HepG2 (cell line): Measurements from ENCODE around the gene DOCK3. TPM values are rescaled to one million over a fixed set of nuclear protein-coding genes. Genes with fewer than 3 reads are reported as not detected.

Source experiments
- ATAC-seq: fragments of 200-7000 bp; cut with Tn5 transposase; 3 replicates; pipeline ENCODE4 v1.9.1; 2020; ENCODE audit warnings: mild to moderate bottlenecking, moderate library complexity
- BruUV-seq: library from RNA; stranded (reverse); fragments of 400-500 nt; replicated peaks from 2 replicates; lab custom pipeline; 2021; lab: Mats Ljungman, UMichigan
- CTCF ChIA-PET: fragments of 300-600 bp; formaldehyde crosslinking; extraction: SDS; loops from one replicate; lab custom pipeline; 2021; ENCODE audit warnings: low total read pairs, inconsistent platforms, low intra/inter-chr PET ratio; lab: Yijun Ruan, JAX
- POLR2A ChIA-PET: fragments of 350-600 bp; sonication (Branson Sonifier 250); formaldehyde crosslinking; loops from one replicate; lab custom pipeline; 2020; ENCODE audit warnings: antibody characterized with exemption, inconsistent platforms; lab: Yijun Ruan, JAX
- DNase-seq: peaks from one replicate; pipeline ENCODE4 v3.0.0-alpha.2; 2015; ENCODE audit warnings: low spot score
- FAIRE-seq: peaks from 3 replicates; lab custom pipeline; 2011; peaks lifted over from hg19 to GRCh38; lab: Jason Lieb, UNC
- H2AFZ ChIP-seq: one replicate; pipeline ENCODE4 v1.6.1; 2011; ENCODE audit warnings: low read length, inconsistent platforms
- H3K27ac ChIP-seq: fragments of 300-600 bp; 3 replicates; pipeline ENCODE4 v1.8.0; 2011; ENCODE audit warnings: mixed run types, mild to moderate bottlenecking, mixed read lengths, low read length, inconsistent platforms; ENCODE audit not compliant: insufficient read depth; ENCODE audit errors: extremely low read length
- H3K27me3 ChIP-seq, 2 experiments: fragments of 200-600 bp in 1 of 2; 2 replicates in 1 of 2; 3 replicates in 1 of 2; pipeline versions ENCODE4 v1.6.0 to v1.8.0; 2011; ENCODE audit warnings: low read length in 2 of 2, mild to moderate bottlenecking in 2 of 2, moderate library complexity in 2 of 2, inconsistent platforms in 1 of 2; ENCODE audit not compliant: insufficient read depth in 2 of 2, control insufficient read depth in 1 of 2
- H3K36me3 ChIP-seq, 2 experiments: fragments of 200-600 bp in 1 of 2; replicated peaks in 1 of 2; 2 replicates in 1 of 2; 3 replicates in 1 of 2; pipeline versions ENCODE4 v1.5.1 to v1.8.0; 2011; ENCODE audit warnings: low read length in 2 of 2, inconsistent platforms in 1 of 2; ENCODE audit not compliant: insufficient read depth in 2 of 2, control insufficient read depth in 1 of 2
- H3K4me1 ChIP-seq: 2 replicates; pipeline ENCODE4 v1.5.1; 2012; ENCODE audit warnings: low read length, inconsistent platforms; ENCODE audit not compliant: insufficient read depth
- H3K4me2 ChIP-seq: 2 replicates; pipeline ENCODE4 v1.6.0; 2011; ENCODE audit warnings: low read depth, low read length, inconsistent platforms
- H3K4me3 ChIP-seq, 3 experiments: fragments of 200-600 bp in 1 of 3; sonication (generic), shearing (Covaris generic) in 1 of 3; replicated peaks in 1 of 3; 2 replicates each; pipeline ENCODE4 v1.5.1; 2011 to 2016; ENCODE audit warnings: low read length in 3 of 3, inconsistent platforms in 2 of 3, low read depth in 2 of 3, mild to moderate bottlenecking in 2 of 3, control low read depth in 1 of 3, mixed read lengths in 1 of 3; ENCODE audit not compliant: insufficient read depth in 1 of 3
- H3K79me2 ChIP-seq: one replicate; pipeline ENCODE4 v1.6.1; 2011; ENCODE audit warnings: low read length, inconsistent platforms; ENCODE audit not compliant: insufficient read depth
- H3K9ac ChIP-seq: 2 replicates; pipeline ENCODE4 v1.6.0; 2011; ENCODE audit warnings: mild to moderate bottlenecking, low read depth, low read length, inconsistent platforms; ENCODE audit not compliant: insufficient read depth
- H3K9me3 ChIP-seq: 2 replicates; pipeline ENCODE4 v1.5.1; 2012; ENCODE audit warnings: mild to moderate bottlenecking, low read length
- H4K20me1 ChIP-seq: 2 replicates; pipeline ENCODE4 v1.6.0; 2011; ENCODE audit warnings: inconsistent platforms, mild to moderate bottlenecking, low read length, moderate library complexity; ENCODE audit not compliant: insufficient read depth
- ARNTL ChIP-seq: sonication (generic); formaldehyde crosslinking; IDR thresholded peaks from 2 replicates; pipeline ENCODE4 v1.4.0; 2020; ENCODE audit warnings: mild to moderate bottlenecking, missing genetic modification reagents
- BCL6 ChIP-seq: IDR thresholded peaks from 2 replicates; pipeline ENCODE4 v1.6.1; 2016; ENCODE audit warnings: missing genetic modification reagents, missing compliant biosample characterization
- NFYC ChIP-seq: IDR thresholded peaks from 2 replicates; pipeline ENCODE4 v1.6.1; 2016; ENCODE audit warnings: missing genetic modification reagents, missing compliant biosample characterization
- PLRG1 ChIP-seq: fragments of 450-650 bp; conservative IDR thresholded peaks from 2 replicates; pipeline ENCODE4 v1.6.1; 2016
- POLR2AphosphoS5 ChIP-seq: IDR thresholded peaks from 2 replicates; pipeline ENCODE4 v1.6.1; 2012; ENCODE audit warnings: low read depth, low read length
- SP4 ChIP-seq: sonication (generic); formaldehyde crosslinking; IDR thresholded peaks from 2 replicates; pipeline ENCODE4 v1.8.1; 2023; ENCODE audit warnings: mild to moderate bottlenecking, missing genetic modification reagents
- ZBTB21 ChIP-seq: sonication (generic); formaldehyde crosslinking; IDR thresholded peaks from 2 replicates; pipeline ENCODE4 v1.4.0; 2020; ENCODE audit warnings: missing genetic modification reagents
- ZNF20 ChIP-seq: sonication (generic); formaldehyde crosslinking; IDR thresholded peaks from 2 replicates; pipeline ENCODE4 v1.4.0; 2020; ENCODE audit warnings: mild to moderate bottlenecking, moderate library complexity, missing genetic modification reagents
- ZNF263 ChIP-seq: sonication (generic); formaldehyde crosslinking; IDR thresholded peaks from 2 replicates; pipeline ENCODE4 v1.4.0; 2020; ENCODE audit warnings: missing genetic modification reagents
- ZNF343 ChIP-seq: sonication (generic); formaldehyde crosslinking; IDR thresholded peaks from 2 replicates; pipeline ENCODE4 v1.4.0; 2020; ENCODE audit warnings: mild to moderate bottlenecking, missing genetic modification reagents
- ZNF446 ChIP-seq: sonication (generic); formaldehyde crosslinking; IDR thresholded peaks from 2 replicates; pipeline ENCODE4 v1.5.0; 2020; ENCODE audit warnings: mild to moderate bottlenecking, missing genetic modification reagents
- ZNF547 ChIP-seq: sonication (generic); formaldehyde crosslinking; IDR thresholded peaks from 2 replicates; pipeline ENCODE4 v1.5.1; 2020; ENCODE audit warnings: mild to moderate bottlenecking, missing genetic modification reagents
- ZNF713 ChIP-seq: sonication (generic); formaldehyde crosslinking; IDR thresholded peaks from 2 replicates; pipeline ENCODE4 v1.4.0; 2020; ENCODE audit warnings: mild to moderate bottlenecking, missing genetic modification reagents
- ZZZ3 ChIP-seq: sonication (generic); formaldehyde crosslinking; IDR thresholded peaks from 2 replicates; pipeline ENCODE4 v1.4.0; 2020; ENCODE audit warnings: missing genetic modification reagents, mild to moderate bottlenecking, borderline replicate concordance
- WGBS: methylation state at CpG from one replicate; pipeline ENCODE4 v1.1.6; 2017; ENCODE audit warnings: low lambda C conversion rate; 5-methylcytosine and 5-hydroxymethylcytosine counted together
- in situ Hi-C: cut with HindIII; loops from 2 replicates; pipeline ENCODE4 v1.10.0; 2017; ENCODE audit warnings: low pct_unique_long_range_greater_than_20kb; ENCODE audit not compliant: extremely low pct_ligation_motif_present
- intact Hi-C: fragments of 100-400 bp; cut with micrococcal nuclease; formaldehyde crosslinking; loops from one replicate; pipeline ENCODE4 v1.10.0; 2022; ENCODE audit not compliant: unreplicated experiment
- polyA plus RNA-seq, 8 experiments: library from polyadenylated mRNA; depleted of rRNA in 3 of 8; stranded (reverse) in 7 of 8; unstranded in 1 of 8; fragments of >200 nt; fragmentation: Illumina TruSeq in 4 of 8; extraction: Trizol in 4 of 8; gene quantifications; 2 replicates each; pipeline versions ENCODE4 v1.2.1 to v1.2.3, GENCODE V29; 2011 to 2016; ENCODE audit warnings: low read depth in 4 of 8, missing spikeins in 1 of 8, mixed read lengths in 1 of 8; ENCODE audit not compliant: insufficient read depth in 1 of 8
- total RNA-seq, 5 experiments: library from RNA; depleted of rRNA; stranded (reverse); fragments of >200 nt; fragmentation: Illumina TruSeq; extraction: Trizol; gene quantifications; 2 replicates each; pipeline ENCODE4 v1.2.3, GENCODE V29; 2016; ENCODE audit warnings: low read depth in 1 of 5
- TF ChIP-seq, protein P1 (sequence below): sonication (generic); formaldehyde crosslinking; conservative IDR thresholded peaks from 2 replicates; pipeline ENCODE4 v1.8.1; 2023; ENCODE audit warnings: missing genetic modification reagents
- TF ChIP-seq, protein P2 (sequence below): sonication (generic); formaldehyde crosslinking; IDR thresholded peaks from 2 replicates; pipeline ENCODE4 v1.8.1; 2023; ENCODE audit warnings: mild to moderate bottlenecking, missing genetic modification reagents
- TF ChIP-seq, protein P3 (sequence below): sonication (generic); formaldehyde crosslinking; IDR thresholded peaks from 2 replicates; pipeline ENCODE4 v1.4.0; 2020; ENCODE audit warnings: mild to moderate bottlenecking, missing genetic modification reagents
- TF ChIP-seq, protein P4 (sequence below): sonication (generic); formaldehyde crosslinking; IDR thresholded peaks from 2 replicates; pipeline ENCODE4 v1.8.0; 2022; ENCODE audit warnings: low read depth, missing genetic modification reagents

DOCK3 gene
- total and polyA plus RNA-seq, 2 of the 13 experiments (the other 11 are each of a cell fraction or from before 2014, with no cell fraction given) = not detected

DNA sequence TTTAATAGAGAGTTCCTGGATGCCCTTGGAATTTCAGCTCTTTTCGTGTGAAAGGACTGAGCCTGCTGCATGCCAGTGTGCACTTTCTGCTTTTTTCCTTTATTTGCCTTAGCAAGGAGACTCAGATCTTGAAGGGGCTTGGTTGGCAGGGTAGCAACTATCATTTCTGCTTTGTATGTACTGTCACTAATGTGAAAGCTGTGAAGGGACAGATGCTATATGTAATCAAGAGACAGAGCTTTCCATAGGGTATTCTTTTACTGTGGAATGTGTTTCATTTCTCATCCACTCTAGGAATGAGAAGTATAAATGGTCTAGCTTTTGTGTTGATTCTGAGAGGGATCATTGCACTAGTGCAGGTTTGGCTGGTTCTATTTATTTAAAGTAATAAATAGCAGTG is 377.8 kb downstream of the DOCK3 start:
- DNase-seq = no peak
- no peak overlapping the region for H3K27ac ChIP-seq
- no peaks in the 10 kb centered on the region for H3K79me2 ChIP-seq
- in situ Hi-C loops (no loop called here), intact Hi-C loops (no loop called here)
- CTCF ChIA-PET = no interaction called here
- no TSS peak for BruUV-seq
- FAIRE-seq = no peak
- TF ChIP-seq, protein P1, sequence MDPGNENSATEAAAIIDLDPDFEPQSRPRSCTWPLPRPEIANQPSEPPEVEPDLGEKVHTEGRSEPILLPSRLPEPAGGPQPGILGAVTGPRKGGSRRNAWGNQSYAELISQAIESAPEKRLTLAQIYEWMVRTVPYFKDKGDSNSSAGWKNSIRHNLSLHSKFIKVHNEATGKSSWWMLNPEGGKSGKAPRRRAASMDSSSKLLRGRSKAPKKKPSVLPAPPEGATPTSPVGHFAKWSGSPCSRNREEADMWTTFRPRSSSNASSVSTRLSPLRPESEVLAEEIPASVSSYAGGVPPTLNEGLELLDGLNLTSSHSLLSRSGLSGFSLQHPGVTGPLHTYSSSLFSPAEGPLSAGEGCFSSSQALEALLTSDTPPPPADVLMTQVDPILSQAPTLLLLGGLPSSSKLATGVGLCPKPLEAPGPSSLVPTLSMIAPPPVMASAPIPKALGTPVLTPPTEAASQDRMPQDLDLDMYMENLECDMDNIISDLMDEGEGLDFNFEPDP (CRISPR knock-in tag) = no peak
- H3K27me3 ChIP-seq = no peaks in the 10 kb centered on the region
- H3K9ac ChIP-seq = no peak overlapping the region
- no peak for ATAC-seq
- no peak overlapping the region for H3K4me3 ChIP-seq
- no peaks in the 10 kb centered on the region for H3K36me3 ChIP-seq
- no peaks in the 10 kb centered on the region for H3K4me1 ChIP-seq
- POLR2A ChIA-PET = no interaction called here
- WGBS = 5% methylated on average over 1 of the region's 1 CpG
- H3K9me3 ChIP-seq = no peaks in the 10 kb centered on the region
- no peaks in the 10 kb centered on the region for H4K20me1 ChIP-seq
- H2AFZ ChIP-seq = no peak overlapping the region
- H3K4me2 ChIP-seq = no peak overlapping the region

DNA sequence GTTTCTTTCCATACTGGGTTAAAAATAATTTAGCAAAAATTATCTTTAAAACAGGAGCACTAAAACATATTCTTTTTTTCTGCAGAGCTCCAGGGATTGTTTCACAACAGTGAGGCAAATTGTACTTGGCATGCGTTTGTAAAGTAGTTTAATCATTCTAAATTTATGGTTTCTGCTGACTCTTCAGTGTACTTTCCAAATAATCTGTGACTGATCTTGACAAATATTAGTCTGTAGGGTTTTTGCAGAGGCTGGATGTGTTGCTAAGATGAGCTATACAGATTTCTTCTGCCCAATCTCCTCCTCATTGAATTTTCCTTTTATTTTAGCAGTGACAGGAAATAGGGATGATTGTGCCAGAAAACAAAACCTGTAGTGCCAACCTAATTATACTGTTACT is 382.4 kb downstream of the DOCK3 start:
- BruUV-seq = no TSS peak
- TF ChIP-seq ZNF446 (CRISPR knock-in tag) (no peak), ZNF547 (no peak), ZNF20 (no peak), ZZZ3 (no peak), BCL6 (CRISPR knock-in tag) (no peak), ZNF263 (no peak), SP4 (no peak), ZNF713 (CRISPR knock-in tag) (no peak), ZNF343 (CRISPR knock-in tag) (no peak), PLRG1 (no peak), ZBTB21 (CRISPR knock-in tag) (no peak), POLR2AphosphoS5 (no peak), ARNTL (CRISPR knock-in tag) (no peak), NFYC (CRISPR knock-in tag) (no peak)
- TF ChIP-seq, protein P2, sequence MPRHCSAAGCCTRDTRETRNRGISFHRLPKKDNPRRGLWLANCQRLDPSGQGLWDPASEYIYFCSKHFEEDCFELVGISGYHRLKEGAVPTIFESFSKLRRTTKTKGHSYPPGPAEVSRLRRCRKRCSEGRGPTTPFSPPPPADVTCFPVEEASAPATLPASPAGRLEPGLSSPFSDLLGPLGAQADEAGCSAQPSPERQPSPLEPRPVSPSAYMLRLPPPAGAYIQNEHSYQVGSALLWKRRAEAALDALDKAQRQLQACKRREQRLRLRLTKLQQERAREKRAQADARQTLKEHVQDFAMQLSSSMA = no peak
- TF ChIP-seq, protein P3, sequence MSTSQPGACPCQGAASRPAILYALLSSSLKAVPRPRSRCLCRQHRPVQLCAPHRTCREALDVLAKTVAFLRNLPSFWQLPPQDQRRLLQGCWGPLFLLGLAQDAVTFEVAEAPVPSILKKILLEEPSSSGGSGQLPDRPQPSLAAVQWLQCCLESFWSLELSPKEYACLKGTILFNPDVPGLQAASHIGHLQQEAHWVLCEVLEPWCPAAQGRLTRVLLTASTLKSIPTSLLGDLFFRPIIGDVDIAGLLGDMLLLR (CRISPR knock-in tag) = no peak
- TF ChIP-seq, protein P4, sequence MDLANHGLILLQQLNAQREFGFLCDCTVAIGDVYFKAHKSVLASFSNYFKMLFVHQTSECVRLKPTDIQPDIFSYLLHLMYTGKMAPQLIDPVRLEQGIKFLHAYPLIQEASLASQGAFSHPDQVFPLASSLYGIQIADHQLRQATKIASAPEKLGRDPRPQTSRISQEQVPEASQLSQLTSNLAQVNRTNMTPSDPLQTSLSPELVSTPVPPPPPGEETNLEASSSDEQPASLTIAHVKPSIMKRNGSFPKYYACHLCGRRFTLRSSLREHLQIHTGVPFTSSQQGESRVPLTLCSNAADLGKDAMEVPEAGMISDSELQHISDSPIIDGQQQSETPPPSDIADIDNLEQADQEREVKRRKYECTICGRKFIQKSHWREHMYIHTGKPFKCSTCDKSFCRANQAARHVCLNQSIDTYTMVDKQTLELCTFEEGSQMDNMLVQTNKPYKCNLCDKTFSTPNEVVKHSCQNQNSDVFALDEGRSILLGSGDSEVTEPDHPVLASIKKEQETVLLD (CRISPR knock-in tag) = no peak

More for the DNA sequence above, 382.4 kb downstream of the DOCK3 start:
- Histone ChIP-seq H3K79me2 (no peaks in the 10 kb centered on the region), H3K4me2 (no peak overlapping the region), H3K27ac (no peak overlapping the region), H4K20me1 (no peaks in the 10 kb centered on the region), H3K4me1 (no peaks in the 10 kb centered on the region), H3K4me3 (no peak overlapping the region), H3K9ac (no peak overlapping the region), H2AFZ (no peak overlapping the region), H3K27me3 (no peaks in the 10 kb centered on the region), H3K36me3 (no peaks in the 10 kb centered on the region), H3K9me3 (no peaks in the 10 kb centered on the region)
- intact Hi-C loops = no loop called here
- WGBS = 5% methylated on average over 1 of the region's 1 CpG
- POLR2A ChIA-PET = no interaction called here
- in situ Hi-C loops = no loop called here
- ATAC-seq (no peak), FAIRE-seq (no peak), DNase-seq (no peak)
- CTCF ChIA-PET = no interaction called here
